ENCODE results near the gene NBR1. TPM values are rescaled to one million over a fixed set of nuclear protein-coding genes. Genes with fewer than 3 reads are reported as not detected.
"Not testable (repeated sequence)": the region's sequence is repeated elsewhere in the genome, so short reads cannot be mapped to it uniquely, and the experiment has no call there.

Gene NBR1
- total and polyA plus RNA-seq, 4 donors, result 18.2 to 74.6 (median 44.7) TPM

- 97% methylated on average over 2 of the region's 2 CpGs for WGBS
These were observed 28.6 kb downstream of the NBR1 start for GRCh38 chr17:43199633-43200032.

GRCh38 chr17:43200127-43200526 lies 29.1 kb downstream of the NBR1 start:
- Histone ChIP-seq H3K27ac (ENCODE audit: low read depth in 1 of 2, low read length in 2 of 2) (no peak overlapping the region), H3K4me3 (ENCODE audit: low read depth in 1 of 3, low read length in 3 of 3) (no peak overlapping the region), H3K9me3 (ENCODE audit: control insufficient read depth in 4 of 4, low read length in 3 of 4) (no peaks in the 10 kb centered on the region), H3K36me3 (ENCODE audit: control insufficient read depth in 4 of 4, insufficient read depth in 3 of 4, low read depth in 1 of 4, low read length in 3 of 4) (peaks cover 21 to 72% (median 66%) of the 10 kb centered on the region in 4 donors), H3K27me3 (ENCODE audit: control insufficient read depth in 4 of 4, insufficient read depth in 4 of 4, low read length in 3 of 4) (no peaks in the 10 kb centered on the region), H3K9ac (ENCODE audit: low read depth in 1 of 2, low read length in 2 of 2) (no peak overlapping the region), H3K4me1 (ENCODE audit: control insufficient read depth in 4 of 4, insufficient read depth in 4 of 4, low read length in 3 of 4) (no peaks in the 10 kb centered on the region)
- 92% methylated on average over 4 of the region's 4 CpGs for WGBS
- TF ChIP-seq CTCF (IDR thresholded peaks at IDR 0.05; ENCODE audit: low read depth, low read length, missing input control), result no peak
- TF ChIP-seq HNF4G (IDR thresholded peaks at IDR 0.05), result no peak
- TF ChIP-seq FOXA2 (IDR thresholded peaks at IDR 0.05), result no peak
- TF ChIP-seq MAX (IDR thresholded peaks at IDR 0.05), result no peak
- DNase-seq (ENCODE audit: low spot score), result no peak

More at GRCh38 chr17:43199633-43200032, 28.6 kb downstream of the NBR1 start:
- no peak for TF ChIP-seq FOXA1 (IDR thresholded peaks at IDR 0.05)
- TF ChIP-seq NR2F2 (IDR thresholded peaks at IDR 0.05), result no peak
- no peak for TF ChIP-seq TAF1 (conservative IDR thresholded peaks at IDR 0.05)
- no peak for TF ChIP-seq CTCF (IDR thresholded peaks at IDR 0.05; ENCODE audit: low read depth, low read length, missing input control)
- TF ChIP-seq ZBTB33 (IDR thresholded peaks at IDR 0.05), result no peak
- no peaks in the 10 kb centered on the region for H3K4me1 ChIP-seq (ENCODE audit: control insufficient read depth in 4 of 4, insufficient read depth in 4 of 4, low read length in 3 of 4)
- no peaks in the 10 kb centered on the region for H3K9me3 ChIP-seq (ENCODE audit: control insufficient read depth in 4 of 4, low read length in 3 of 4)
- no peak for DNase-seq (ENCODE audit: low spot score)
- peaks cover 24 to 74% (median 69%) of the 10 kb centered on the region in 4 donors for H3K36me3 ChIP-seq (ENCODE audit: control insufficient read depth in 4 of 4, insufficient read depth in 3 of 4, low read depth in 1 of 4, low read length in 3 of 4)
- no peak overlapping the region for H3K4me3 ChIP-seq (ENCODE audit: low read depth in 1 of 3, low read length in 3 of 3)
- H3K27me3 ChIP-seq (ENCODE audit: control insufficient read depth in 4 of 4, insufficient read depth in 4 of 4, low read length in 3 of 4), result no peaks in the 10 kb centered on the region
- H3K27ac ChIP-seq (ENCODE audit: low read depth in 1 of 2, low read length in 2 of 2), result no peak overlapping the region
- no peak overlapping the region for H3K9ac ChIP-seq (ENCODE audit: low read depth in 1 of 2, low read length in 2 of 2)

GRCh38 chr17:43203013-43203412 lies 32.0 kb downstream of the NBR1 start:
- not testable (repeated sequence) for DNase-seq (ENCODE audit: low spot score); H3K9me3 ChIP-seq (ENCODE audit: control insufficient read depth in 4 of 4, low read length in 3 of 4); H3K27ac ChIP-seq (ENCODE audit: low read depth in 1 of 2, low read length in 2 of 2); H3K27me3 ChIP-seq (ENCODE audit: control insufficient read depth in 4 of 4, insufficient read depth in 4 of 4, low read length in 3 of 4); H3K4me1 ChIP-seq (ENCODE audit: control insufficient read depth in 4 of 4, insufficient read depth in 4 of 4, low read length in 3 of 4); H3K4me3 ChIP-seq (ENCODE audit: low read depth in 1 of 3, low read length in 3 of 3); H3K9ac ChIP-seq (ENCODE audit: low read depth in 1 of 2, low read length in 2 of 2)
- 96% methylated on average over 3 of the region's 3 CpGs for WGBS
- H3K36me3 ChIP-seq (ENCODE audit: control insufficient read depth in 4 of 4, insufficient read depth in 3 of 4, low read depth in 1 of 4, low read length in 3 of 4), result peaks cover 14 to 70% (median 59%) of the 10 kb centered on the region in 4 donors

Measured in liver (tissue), 9 donors.